Measurements from ENCODE around the gene BAZ1A.
"Not testable (repeated sequence)": the region's sequence is repeated elsewhere in the genome, so short reads cannot be mapped to it uniquely, and the experiment has no call there.

Gene BAZ1A

GRCh38 chr14:34792598-34792997 lies 82.6 kb downstream of the BAZ1A start:
- DNase-seq (ENCODE audit: low read depth in 1 of 2, low spot score in 1 of 2), result no peak

- no peak for DNase-seq (ENCODE audit: low read depth in 1 of 2, low spot score in 1 of 2)
Observed at GRCh38 chr14:34785223-34786006, 89.7 kb downstream of the BAZ1A start.

GRCh38 chr14:34782031-34782430 lies 93.1 kb downstream of the BAZ1A start:
- DNase-seq (ENCODE audit: low read depth in 1 of 2, low spot score in 1 of 2), result no peak

- no peak for DNase-seq (ENCODE audit: low read depth in 1 of 2, low spot score in 1 of 2)
Observed at GRCh38 chr14:34781242-34781641, 93.9 kb downstream of the BAZ1A start.

- DNase-seq (ENCODE audit: low read depth in 1 of 2, low spot score in 1 of 2), result no peak
Observed at GRCh38 chr14:34780646-34781045, 94.5 kb downstream of the BAZ1A start.

- no peak for DNase-seq (ENCODE audit: low read depth in 1 of 2, low spot score in 1 of 2)
Observed at GRCh38 chr14:34778744-34779143, 96.4 kb downstream of the BAZ1A start.

GRCh38 chr14:34776611-34777010 lies 98.5 kb downstream of the BAZ1A start:
- DNase-seq (ENCODE audit: low read depth in 1 of 2, low spot score in 1 of 2), result no peak

- no peak for DNase-seq (ENCODE audit: low read depth in 1 of 2, low spot score in 1 of 2)
Observed at GRCh38 chr14:34775922-34776321, 99.2 kb downstream of the BAZ1A start.

- no peak for DNase-seq (ENCODE audit: low read depth in 1 of 2, low spot score in 1 of 2)
Observed at GRCh38 chr14:34775342-34775741, 99.8 kb downstream of the BAZ1A start.

GRCh38 chr14:34770901-34771300 lies 104.3 kb downstream of the BAZ1A start:
- no peak for DNase-seq (ENCODE audit: low read depth in 1 of 2, low spot score in 1 of 2)

GRCh38 chr14:34766606-34767005 lies 108.6 kb downstream of the BAZ1A start:
- no peak for DNase-seq (ENCODE audit: low read depth in 1 of 2, low spot score in 1 of 2)

- no peak for DNase-seq (ENCODE audit: low read depth in 1 of 2, low spot score in 1 of 2)
Observed at GRCh38 chr14:34766060-34766459, 109.1 kb downstream of the BAZ1A start.

- no peak for DNase-seq (ENCODE audit: low read depth in 1 of 2, low spot score in 1 of 2)
Observed at GRCh38 chr14:34755215-34755614, 119.9 kb downstream of the BAZ1A start.

- no peak for DNase-seq (ENCODE audit: low read depth in 1 of 2, low spot score in 1 of 2)
Observed at GRCh38 chr14:34754687-34755086, 120.5 kb downstream of the BAZ1A start.

- no peak for DNase-seq (ENCODE audit: low read depth in 1 of 2, low spot score in 1 of 2)
Observed at GRCh38 chr14:34750670-34751069, 124.5 kb downstream of the BAZ1A start.

- DNase-seq (ENCODE audit: low read depth in 1 of 2, low spot score in 1 of 2), result no peak
Observed at GRCh38 chr14:34750233-34750632, 124.9 kb downstream of the BAZ1A start.

GRCh38 chr14:34749408-34749807 lies 125.8 kb downstream of the BAZ1A start:
- no peak for DNase-seq (ENCODE audit: low read depth in 1 of 2, low spot score in 1 of 2)

GRCh38 chr14:34742270-34743115 lies 132.7 kb downstream of the BAZ1A start:
- DNase-seq (ENCODE audit: low read depth in 1 of 2, low spot score in 1 of 2), result no peak

GRCh38 chr14:34741840-34742239 lies 133.3 kb downstream of the BAZ1A start:
- DNase-seq (ENCODE audit: low read depth in 1 of 2, low spot score in 1 of 2), result no peak

- not testable (repeated sequence) for DNase-seq (ENCODE audit: low read depth in 1 of 2, low spot score in 1 of 2)
Observed at GRCh38 chr14:34740139-34740538, 135.0 kb downstream of the BAZ1A start.

GRCh38 chr14:34737079-34737478 lies 138.1 kb downstream of the BAZ1A start:
- DNase-seq (ENCODE audit: low read depth in 1 of 2, low spot score in 1 of 2), result not testable (repeated sequence)

- DNase-seq (ENCODE audit: low read depth in 1 of 2, low spot score in 1 of 2), result no peak
Observed at GRCh38 chr14:34733245-34733644, 141.9 kb downstream of the BAZ1A start.
